HFF-Myc (cell line): Measurements from ENCODE around the gene HMG20B.

ENCODE experiments used
- DNase-seq: peaks from one replicate; pipeline ENCODE4 v3.0.0-alpha.2; 2011; ENCODE audit warnings: low read depth; ENCODE audit errors: extremely low read depth
- H3K4me3 ChIP-seq: replicated peaks from 2 replicates; pipeline ENCODE4 v1.5.1; 2011; ENCODE audit warnings: low read depth, mild to moderate bottlenecking, control low read depth, low read length
- CTCF ChIP-seq: IDR thresholded peaks from 2 replicates; pipeline ENCODE4 v1.5.1; 2012; ENCODE audit warnings: mild to moderate bottlenecking, low read depth, low read length, control low read depth; ENCODE audit errors: missing control alignments

HMG20B gene

DNA sequence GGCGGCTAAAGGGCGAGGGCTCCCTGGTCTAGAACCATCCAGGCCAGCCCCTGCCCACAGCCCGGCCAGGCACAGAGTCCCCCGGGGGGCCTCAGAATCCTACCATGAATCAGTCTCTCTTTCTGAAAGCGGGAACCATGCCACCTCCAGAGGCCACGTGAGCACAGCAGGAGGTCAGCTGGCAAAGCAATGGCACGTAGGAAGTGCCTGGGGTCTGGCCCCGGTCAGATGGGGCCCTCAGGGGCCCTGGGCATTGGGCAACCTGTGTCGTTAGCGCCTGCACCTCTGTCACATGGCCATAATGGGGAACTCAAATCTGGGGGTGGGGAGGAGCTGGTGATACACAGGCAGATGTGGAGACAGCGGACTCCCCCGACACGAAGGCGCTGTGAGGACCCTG lies 24.1 kb upstream of the HMG20B start:
- no peak for TF ChIP-seq CTCF
- H3K4me3 ChIP-seq = no peak overlapping the region
- no peak for DNase-seq

DNA sequence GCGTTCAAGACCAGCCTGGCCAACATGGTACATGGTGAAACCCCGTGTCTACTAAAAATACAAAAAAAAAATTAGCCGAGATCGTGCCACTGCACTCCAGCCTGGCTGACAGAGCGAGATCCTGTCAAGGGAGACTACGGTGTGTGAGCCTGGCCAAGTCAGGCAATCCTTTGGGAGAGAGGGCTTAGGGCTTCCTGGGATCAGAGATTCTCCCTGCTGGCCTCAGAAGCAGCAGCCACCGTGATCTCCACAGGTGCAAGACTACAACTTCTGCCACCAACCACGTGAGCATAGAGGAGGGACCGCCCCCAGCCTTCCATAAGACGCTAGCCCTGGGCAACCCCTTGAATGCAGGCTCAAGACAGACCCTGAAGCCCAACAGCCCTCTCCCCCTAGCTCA lies 22.9 kb upstream of the HMG20B start:
- TF ChIP-seq CTCF = no peak
- DNase-seq = no peak
- H3K4me3 ChIP-seq = no peak overlapping the region

- H3K4me3 ChIP-seq = no peak overlapping the region
- no peak for TF ChIP-seq CTCF
- no peak for DNase-seq
Observed at GRCh38 chr19:3550947-3551791, 21.6 kb upstream of the HMG20B start.

- DNase-seq = no peak
- no peak for TF ChIP-seq CTCF
- H3K4me3 ChIP-seq = no peak overlapping the region
Observed at GRCh38 chr19:3551792-3552095, 21.0 kb upstream of the HMG20B start.

- no peak for DNase-seq
- H3K4me3 ChIP-seq = no peak overlapping the region
- no peak for TF ChIP-seq CTCF
Observed at GRCh38 chr19:3554254-3555083, 18.3 kb upstream of the HMG20B start.

GRCh38 chr19:3555653-3556422 lies 16.9 kb upstream of the HMG20B start:
- TF ChIP-seq CTCF = no peak
- H3K4me3 ChIP-seq = peak overlapping the region; percentile 75
- DNase-seq = no peak
